Nephron (organoid): ENCODE measurements around the gene GABPB1.
"Not testable (repeated sequence)": the region's sequence is repeated elsewhere in the genome, so short reads cannot be mapped to it uniquely, and the experiment has no call there.

Experiments
- H3K27ac Mint-ChIP-seq, 3 experiments: 2 replicates each; pipeline ENCODE4 v1.8.0; 2020; ENCODE audit warnings: mixed read lengths in 3 of 3, mild to moderate bottlenecking in 2 of 3, moderate library complexity in 1 of 3
- H3K27me3 Mint-ChIP-seq: 2 replicates; pipeline ENCODE4 v1.8.0; 2021; ENCODE audit warnings: low read depth, mild to moderate bottlenecking, moderate library complexity, mixed read lengths
- H3K36me3 Mint-ChIP-seq: 2 replicates; pipeline ENCODE4 v1.8.0; 2020; ENCODE audit warnings: low read depth, mixed read lengths
- H3K4me1 Mint-ChIP-seq: 2 replicates; pipeline ENCODE4 v1.8.0; 2020; ENCODE audit warnings: mixed read lengths
- H3K4me3 Mint-ChIP-seq, 3 experiments: 2 replicates each; pipeline ENCODE4 v1.8.0; 2020; ENCODE audit warnings: mild to moderate bottlenecking in 3 of 3, mixed read lengths in 3 of 3, moderate library complexity in 2 of 3
- H3K9me3 Mint-ChIP-seq: 2 replicates; pipeline ENCODE4 v1.8.0; 2020; ENCODE audit warnings: mixed read lengths
- CTCF ChIP-seq, 3 experiments: fragments of 200-600 bp; sonication (generic); IDR thresholded peaks; one replicate each; pipeline ENCODE4 v1.5.0; 2021; ENCODE audit warnings: antibody characterized with exemption in 3 of 3; ENCODE audit not compliant: unreplicated experiment in 3 of 3

GABPB1 gene

GRCh38 chr15:50378776-50379175 is 23.8 kb upstream of the GABPB1 start:
- no peaks in the 10 kb centered on the region for H3K4me1 Mint-ChIP-seq
- no peak overlapping the region for H3K4me3 Mint-ChIP-seq
- no peaks in the 10 kb centered on the region for H3K9me3 Mint-ChIP-seq
- H3K27me3 Mint-ChIP-seq: no peaks in the 10 kb centered on the region
- no peak for TF ChIP-seq CTCF (IDR thresholded peaks at IDR 0.05; ENCODE audit: unreplicated experiment in 3 of 3)
- no peaks in the 10 kb centered on the region for H3K36me3 Mint-ChIP-seq
- no peak overlapping the region for H3K27ac Mint-ChIP-seq

GRCh38 chr15:50377867-50378751 is 23.1 kb upstream of the GABPB1 start:
- H3K4me1 Mint-ChIP-seq: no peaks in the 10 kb centered on the region
- H3K36me3 Mint-ChIP-seq: no peaks in the 10 kb centered on the region
- TF ChIP-seq CTCF (IDR thresholded peaks at IDR 0.05; ENCODE audit: unreplicated experiment in 3 of 3): no peak
- H3K4me3 Mint-ChIP-seq: no peak overlapping the region
- no peak overlapping the region for H3K27ac Mint-ChIP-seq
- H3K27me3 Mint-ChIP-seq: no peaks in the 10 kb centered on the region
- no peaks in the 10 kb centered on the region for H3K9me3 Mint-ChIP-seq

- H3K9me3 Mint-ChIP-seq, H3K4me3 Mint-ChIP-seq, H3K27ac Mint-ChIP-seq, H3K4me1 Mint-ChIP-seq, H3K27me3 Mint-ChIP-seq, H3K36me3 Mint-ChIP-seq: not testable (repeated sequence)
Measured at GRCh38 chr15:50369564-50369963, 14.6 kb upstream of the GABPB1 start.

GRCh38 chr15:50365971-50366370 is 11.0 kb upstream of the GABPB1 start:
- no peaks in the 10 kb centered on the region for H3K27me3 Mint-ChIP-seq
- no peak overlapping the region for H3K27ac Mint-ChIP-seq
- no peaks in the 10 kb centered on the region for H3K9me3 Mint-ChIP-seq
- no peak overlapping the region for H3K4me3 Mint-ChIP-seq
- H3K4me1 Mint-ChIP-seq: no peaks in the 10 kb centered on the region
- H3K36me3 Mint-ChIP-seq: peaks cover 33% of the 10 kb centered on the region
- no peak for TF ChIP-seq CTCF (IDR thresholded peaks at IDR 0.05; ENCODE audit: unreplicated experiment in 3 of 3)

GRCh38 chr15:50365570-50365969 is 10.6 kb upstream of the GABPB1 start:
- Mint-ChIP-seq H3K36me3 (peaks cover 37% of the 10 kb centered on the region), H3K4me1 (no peaks in the 10 kb centered on the region), H3K4me3 (no peak overlapping the region), H3K27ac (no peak overlapping the region), H3K9me3 (no peaks in the 10 kb centered on the region), H3K27me3 (no peaks in the 10 kb centered on the region)
- no peak for TF ChIP-seq CTCF (IDR thresholded peaks at IDR 0.05; ENCODE audit: unreplicated experiment in 3 of 3)

GRCh38 chr15:50363612-50364011 is 8.6 kb upstream of the GABPB1 start:
- Mint-ChIP-seq H3K9me3 (no peaks in the 10 kb centered on the region), H3K4me3 (no peak overlapping the region), H3K36me3 (peaks cover 50% of the 10 kb centered on the region), H3K4me1 (no peaks in the 10 kb centered on the region), H3K27ac (no peak overlapping the region), H3K27me3 (no peaks in the 10 kb centered on the region)
- TF ChIP-seq CTCF (IDR thresholded peaks at IDR 0.05; ENCODE audit: unreplicated experiment in 3 of 3): no peak
